ENCODE measurements around the gene STK4.
A peak's percentile ranks its signal among the peaks of the same experiment; 100 is the strongest.

Gene STK4

DNA sequence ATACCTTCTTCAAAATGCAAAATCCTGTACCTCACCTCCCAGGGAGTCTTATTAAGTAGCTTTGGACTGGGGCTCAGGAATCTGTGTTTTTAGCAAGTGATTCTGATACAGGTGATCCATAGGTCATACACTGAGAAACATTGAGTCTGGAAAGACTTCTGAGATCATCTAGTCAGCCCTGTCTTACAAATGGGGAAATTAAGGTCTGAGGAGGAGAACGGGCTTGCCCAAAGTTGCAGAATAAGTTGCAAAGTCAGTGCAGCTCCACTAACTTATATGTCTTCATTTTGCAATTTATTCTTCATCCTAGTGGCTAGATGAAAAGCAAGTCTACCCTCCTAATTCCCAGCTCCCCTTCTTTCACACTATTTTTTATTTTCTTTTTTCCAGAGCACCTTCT is 105.8 kb downstream of the STK4 start:
- no peak overlapping the region for H3K27ac ChIP-seq
- TF ChIP-seq ZFX (IDR thresholded peaks at IDR 0.05; ENCODE audit: borderline replicate concordance): no peak
- TF ChIP-seq, protein P1, sequence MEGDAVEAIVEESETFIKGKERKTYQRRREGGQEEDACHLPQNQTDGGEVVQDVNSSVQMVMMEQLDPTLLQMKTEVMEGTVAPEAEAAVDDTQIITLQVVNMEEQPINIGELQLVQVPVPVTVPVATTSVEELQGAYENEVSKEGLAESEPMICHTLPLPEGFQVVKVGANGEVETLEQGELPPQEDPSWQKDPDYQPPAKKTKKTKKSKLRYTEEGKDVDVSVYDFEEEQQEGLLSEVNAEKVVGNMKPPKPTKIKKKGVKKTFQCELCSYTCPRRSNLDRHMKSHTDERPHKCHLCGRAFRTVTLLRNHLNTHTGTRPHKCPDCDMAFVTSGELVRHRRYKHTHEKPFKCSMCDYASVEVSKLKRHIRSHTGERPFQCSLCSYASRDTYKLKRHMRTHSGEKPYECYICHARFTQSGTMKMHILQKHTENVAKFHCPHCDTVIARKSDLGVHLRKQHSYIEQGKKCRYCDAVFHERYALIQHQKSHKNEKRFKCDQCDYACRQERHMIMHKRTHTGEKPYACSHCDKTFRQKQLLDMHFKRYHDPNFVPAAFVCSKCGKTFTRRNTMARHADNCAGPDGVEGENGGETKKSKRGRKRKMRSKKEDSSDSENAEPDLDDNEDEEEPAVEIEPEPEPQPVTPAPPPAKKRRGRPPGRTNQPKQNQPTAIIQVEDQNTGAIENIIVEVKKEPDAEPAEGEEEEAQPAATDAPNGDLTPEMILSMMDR (IDR thresholded peaks at IDR 0.05): no peak

DNA sequence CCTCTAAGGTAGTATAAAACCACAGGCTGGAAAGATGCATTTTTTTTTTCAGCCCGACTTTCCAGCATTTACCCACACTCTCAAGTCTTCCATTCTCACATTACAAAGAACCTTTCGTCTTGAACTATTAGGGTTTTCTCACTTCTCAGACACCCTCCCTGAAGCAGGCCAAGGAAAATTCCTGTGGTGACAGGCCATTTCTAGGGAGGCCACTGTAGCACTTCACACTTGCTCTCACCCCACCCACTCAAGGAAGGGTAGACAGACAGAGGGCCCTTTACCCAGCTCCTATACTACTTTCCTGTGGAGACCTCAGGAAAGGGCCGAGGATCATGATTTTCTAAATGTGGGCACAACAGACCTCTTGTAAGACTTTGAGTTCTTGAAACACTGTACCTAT is 106.9 kb downstream of the STK4 start:
- no peak for TF ChIP-seq ZFX (IDR thresholded peaks at IDR 0.05; ENCODE audit: borderline replicate concordance)

DNA sequence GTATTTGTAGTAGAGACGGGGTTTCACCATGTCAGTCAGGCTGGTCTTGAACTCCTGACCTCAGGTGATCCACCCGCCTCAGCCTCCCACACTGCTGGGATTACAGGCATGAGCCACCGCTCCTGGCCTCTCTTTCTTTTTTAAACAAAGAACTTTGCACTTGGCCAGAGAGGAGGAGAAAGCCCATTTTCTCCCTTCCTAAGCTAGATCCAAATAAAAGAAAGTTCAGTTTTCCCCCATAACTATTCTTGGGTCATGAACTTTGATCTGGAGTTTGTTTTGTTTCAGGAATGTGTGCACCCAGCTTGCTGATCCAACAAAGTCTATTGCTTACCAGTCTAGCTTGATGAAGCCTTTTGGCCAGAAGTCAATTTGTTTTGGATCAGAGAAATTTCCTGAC is 111.2 kb downstream of the STK4 start:
- TF ChIP-seq ZFX (IDR thresholded peaks at IDR 0.05; ENCODE audit: borderline replicate concordance): no peak
- TF ChIP-seq, protein P1 (IDR thresholded peaks at IDR 0.05): no peak
- H3K27ac ChIP-seq: no peak overlapping the region

More for the DNA sequence above, 106.9 kb downstream of the STK4 start:
- no peak overlapping the region for H3K27ac ChIP-seq

DNA sequence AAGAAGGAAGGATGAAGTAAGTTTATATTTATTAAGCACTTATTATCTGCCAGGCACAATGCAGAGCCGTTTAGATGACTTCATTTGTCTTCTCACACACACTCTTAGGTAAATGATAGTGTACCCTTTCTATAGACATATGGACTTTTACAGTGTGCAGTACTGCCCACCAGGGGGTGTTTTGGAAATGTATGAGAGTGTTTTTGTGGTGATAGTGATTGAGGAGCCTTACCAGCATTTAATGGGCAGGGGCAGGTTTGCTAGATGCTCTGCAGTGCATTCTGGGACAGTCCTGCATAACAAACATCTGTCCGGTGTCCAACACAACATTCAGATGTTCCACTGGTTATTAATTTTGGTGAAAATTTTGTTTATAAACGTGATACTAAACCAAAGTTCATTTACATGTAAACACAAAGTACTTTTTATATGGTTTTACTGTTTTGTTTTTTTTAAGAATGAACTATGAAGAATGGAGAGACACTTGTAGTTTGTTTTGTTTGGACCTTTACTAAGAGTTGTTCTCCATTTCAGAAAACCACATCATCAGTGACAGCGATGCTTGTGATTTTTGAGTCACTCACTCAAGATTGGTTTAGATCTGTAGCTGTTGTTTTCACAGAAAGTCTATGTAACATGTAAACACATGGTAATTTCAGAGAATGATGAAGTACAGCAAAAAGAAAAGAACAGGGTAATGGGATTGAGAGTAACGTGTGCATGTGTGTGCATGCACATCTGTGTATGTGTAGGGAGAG is 114.7 kb downstream of the STK4 start:
- TF ChIP-seq, protein P1 (IDR thresholded peaks at IDR 0.05): peak; percentile 41
- TF ChIP-seq ZFX (IDR thresholded peaks at IDR 0.05; ENCODE audit: borderline replicate concordance): no peak
- H3K27ac ChIP-seq: no peak overlapping the region

DNA sequence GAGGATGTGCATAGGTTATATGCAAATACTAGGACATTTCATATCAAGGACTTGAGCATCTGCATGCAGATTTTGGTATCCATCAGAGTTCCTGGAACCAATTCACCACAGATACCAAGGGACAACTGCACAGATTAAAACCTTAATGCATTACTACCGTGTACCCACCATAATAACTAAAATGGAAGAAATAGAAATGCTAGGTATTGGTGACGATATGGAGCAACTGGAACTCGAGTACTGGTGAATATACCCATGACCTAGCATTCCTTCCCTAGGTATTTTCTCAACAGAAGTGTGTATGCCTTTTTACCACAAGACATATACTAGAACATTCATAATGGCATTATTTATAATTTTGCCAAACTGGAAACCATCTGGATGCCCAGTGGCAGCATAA is 116.2 kb downstream of the STK4 start:
- no peak overlapping the region for H3K27ac ChIP-seq
- TF ChIP-seq, protein P1 (IDR thresholded peaks at IDR 0.05): no peak
- no peak for TF ChIP-seq ZFX (IDR thresholded peaks at IDR 0.05; ENCODE audit: borderline replicate concordance)

DNA sequence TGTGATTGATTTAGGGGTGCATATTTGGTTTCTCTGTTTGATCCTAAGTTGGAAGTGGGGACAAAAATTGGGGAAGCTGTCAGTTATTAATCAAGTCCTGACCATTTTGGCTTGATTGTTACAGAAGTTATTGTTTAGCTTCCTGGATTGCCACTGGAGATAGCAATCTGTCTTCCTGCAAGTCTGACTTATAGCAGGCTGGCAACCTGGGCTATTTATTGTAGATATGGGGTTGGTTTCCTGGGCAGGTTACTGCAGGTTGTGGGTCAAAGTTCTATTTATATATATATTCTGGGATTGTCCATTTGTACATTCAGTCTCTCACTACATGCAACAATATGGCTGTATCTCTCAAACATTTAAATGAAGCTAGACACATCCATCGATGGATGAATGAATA is 116.8 kb downstream of the STK4 start:
- no peak for TF ChIP-seq ZFX (IDR thresholded peaks at IDR 0.05; ENCODE audit: borderline replicate concordance)
- TF ChIP-seq, protein P1 (IDR thresholded peaks at IDR 0.05): no peak
- H3K27ac ChIP-seq: no peak overlapping the region

DNA sequence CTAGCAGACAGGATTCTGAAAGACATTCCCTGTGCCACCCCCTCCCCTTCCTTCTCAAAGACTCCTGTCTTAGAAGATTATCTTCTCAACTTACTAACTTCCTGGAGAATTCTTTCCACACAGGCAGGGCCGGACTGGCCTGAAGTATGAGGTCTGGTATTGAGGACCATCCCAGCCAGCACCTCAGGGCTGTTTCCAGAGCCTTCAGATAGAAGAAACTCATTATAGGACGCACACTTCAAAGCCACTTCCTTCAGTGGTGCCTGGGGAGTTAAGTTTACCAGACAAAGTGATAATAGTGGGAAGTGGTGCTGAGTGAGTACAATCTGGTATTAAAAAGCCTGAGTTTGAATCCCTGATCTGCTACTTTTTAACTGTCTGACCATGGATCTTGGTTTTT is 119.0 kb downstream of the STK4 start:
- H3K27ac ChIP-seq: no peak overlapping the region
- TF ChIP-seq ZFX (IDR thresholded peaks at IDR 0.05; ENCODE audit: borderline replicate concordance): no peak
- TF ChIP-seq, protein P1 (IDR thresholded peaks at IDR 0.05): no peak

DNA sequence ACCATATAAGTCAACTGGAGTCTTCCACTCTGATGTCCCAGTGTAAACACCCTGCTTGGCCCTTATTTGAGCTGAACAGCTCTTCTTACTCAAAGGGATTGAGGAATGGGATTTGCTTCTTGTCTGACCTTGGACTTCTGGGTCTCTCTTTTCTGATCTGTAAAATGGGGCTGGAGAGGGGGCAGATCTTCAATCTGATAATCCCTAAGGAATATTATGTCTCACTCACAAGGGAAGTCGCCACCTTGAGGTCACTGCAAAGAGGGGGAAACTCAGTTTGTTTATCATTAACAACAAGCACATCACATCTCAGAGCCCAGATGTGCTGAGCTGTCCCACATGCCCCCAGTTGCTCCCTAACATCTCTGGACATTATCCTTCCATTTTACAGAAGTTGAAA is 119.6 kb downstream of the STK4 start:
- TF ChIP-seq, protein P1 (IDR thresholded peaks at IDR 0.05): no peak
- TF ChIP-seq ZFX (IDR thresholded peaks at IDR 0.05; ENCODE audit: borderline replicate concordance): no peak
- no peak overlapping the region for H3K27ac ChIP-seq
